ENCODE measurements around the gene CNTNAP1. TPM values are rescaled to one million over a fixed set of nuclear protein-coding genes. Genes with fewer than 3 reads are reported as not detected.

CNTNAP1 gene
- total RNA-seq, 1 experiment from 2014 or later, result 4.6 TPM

GRCh38 chr17:42676424-42677011 is 5.8 kb upstream of the CNTNAP1 start, which contains the start of gene PLEKHH3:
TSS of gene PLEKHH3 (minus strand) at chr17:42676994. CDS start at chr17:42676563, 431 bp downstream.
- Histone ChIP-seq H4K20me1 (ENCODE audit: low read length) (0 out of 2 replicates have a peak, but pooled peaks cover 4% of the 10 kb centered on the region), H3K9me2 (replicated peaks; ENCODE audit: low read length) (no peaks in the 10 kb centered on the region), H3K79me2 (ENCODE audit: low read length) (peaks cover 26% of the 10 kb centered on the region), H3K4me1 (ENCODE audit: insufficient read depth, low read length) (peaks cover 36% of the 10 kb centered on the region), H3F3A (ENCODE audit: low read length, unreplicated experiment) (peaks cover 6% of the 10 kb centered on the region), H3K4me2 (ENCODE audit: low read length) (peak within 1 kb of the TSS; percentile 99), H3K27ac (ENCODE audit: low read length) (peak within 1 kb of the TSS; percentile 89), H3K27me3 (ENCODE audit: low read length) (no peaks in the 10 kb centered on the region), H2AFZ (ENCODE audit: low read length) (peak within 1 kb of the TSS; percentile 82), H3K4me3 (ENCODE audit: low read length) (peak within 1 kb of the TSS; percentile 97), H3K36me3 (ENCODE audit: low read depth, low read length) (no peaks in the 10 kb centered on the region), H3K9me3 (ENCODE audit: low read length) (no peaks in the 10 kb centered on the region), H3K9ac (ENCODE audit: low read length) (peak within 1 kb of the TSS; percentile 79)
- TF ChIP-seq CTCF (conservative IDR thresholded peaks at IDR 0.05; ENCODE audit: low read depth, low read length) (no peak), EZH2 (IDR thresholded peaks at IDR 0.05; ENCODE audit: low read length, unreplicated experiment) (no peak), EZH2phosphoT487 (IDR thresholded peaks at IDR 0.05; ENCODE audit: borderline replicate concordance, low read length) (no peak)
- POLR2A ChIA-PET (ENCODE audit: unreplicated experiment), result no interaction called here
- CTCF ChIA-PET, result interaction anchor here (0.6 to 0.9 kb wide), 4 partner anchors 19 to 103 kb away, joined by 3 to 8 read pairs (median 5); partner anchors contain the start of gene TUBG1
- no peak; the same call in 1 of the 2 replicates for ATAC-seq
- intact Hi-C loops (cut with micrococcal nuclease), result loop anchor here (5.0 kb wide), 1 partner anchor 69 kb away; the partner anchor contains the start of genes RETREG3 and TUBG1
- no peak for DNase-seq
- BruUV-seq (replicated peaks), result TSS peak; percentile 27

GRCh38 chr17:42677012-42677857 is 5.1 kb upstream of the CNTNAP1 start:
- DNase-seq (peak; percentile 98), ATAC-seq (peak; percentile 67)
- H3K36me3 ChIP-seq (ENCODE audit: low read depth, low read length), result no peaks in the 10 kb centered on the region
- CTCF ChIA-PET, result interaction anchor here (0.5 to 0.7 kb wide), 3 partner anchors 17 to 68 kb away, joined by 3 to 8 read pairs (median 3); partner anchors contain the start of gene TUBG1
- peaks cover 6% of the 10 kb centered on the region for H3F3A ChIP-seq (ENCODE audit: low read length, unreplicated experiment)
- BruUV-seq (replicated peaks), result no TSS peak
- H4K20me1 ChIP-seq (ENCODE audit: low read length), result 0 out of 2 replicates have a peak, but pooled peaks cover 4% of the 10 kb centered on the region
- intact Hi-C loops (cut with micrococcal nuclease), result loop anchor here (5.0 kb wide), 1 partner anchor 70 kb away; the partner anchor contains the start of genes RETREG3 and TUBG1
- 0 out of 2 replicates have a peak overlapping the region, but pooled peaks have one; percentile 47 for H2AFZ ChIP-seq (ENCODE audit: low read length)
- peak overlapping the region; percentile 89 for H3K27ac ChIP-seq (ENCODE audit: low read length)
- peaks cover 41% of the 10 kb centered on the region for H3K4me1 ChIP-seq (ENCODE audit: insufficient read depth, low read length)
- H3K9me3 ChIP-seq (ENCODE audit: low read length), result no peaks in the 10 kb centered on the region
- POLR2A ChIA-PET (ENCODE audit: unreplicated experiment), result no interaction called here
- no peak for TF ChIP-seq CTCF (conservative IDR thresholded peaks at IDR 0.05; ENCODE audit: low read depth, low read length)
- TF ChIP-seq EZH2 (IDR thresholded peaks at IDR 0.05; ENCODE audit: low read length, unreplicated experiment), result no peak
- no peak for TF ChIP-seq EZH2phosphoT487 (IDR thresholded peaks at IDR 0.05; ENCODE audit: borderline replicate concordance, low read length)
- peaks cover 26% of the 10 kb centered on the region for H3K79me2 ChIP-seq (ENCODE audit: low read length)
- peak overlapping the region; percentile 97 for H3K4me3 ChIP-seq (ENCODE audit: low read length)
- H3K4me2 ChIP-seq (ENCODE audit: low read length), result peak overlapping the region; percentile 99
- H3K9ac ChIP-seq (ENCODE audit: low read length), result peak overlapping the region; percentile 79; the same call in 1 of the 2 replicates
- H3K27me3 ChIP-seq (ENCODE audit: low read length), result no peaks in the 10 kb centered on the region
- H3K9me2 ChIP-seq (replicated peaks; ENCODE audit: low read length), result no peaks in the 10 kb centered on the region

Measured in PC-3 (cell line).